CD14-positive monocyte (primary cell): Measurements from ENCODE around the gene CCDC68. TPM values are rescaled to one million over a fixed set of nuclear protein-coding genes. Genes with fewer than 3 reads are reported as not detected.
"Not testable (repeated sequence)": the region's sequence is repeated elsewhere in the genome, so short reads cannot be mapped to it uniquely, and the experiment has no call there.

Source experiments
- DNase-seq, 3 donors: peaks; one replicate each; pipeline ENCODE4 v3.0.0-alpha.2; 2011 to 2022
- H2AFZ ChIP-seq: 2 replicates; pipeline ENCODE4 v1.6.0; 2012; ENCODE audit warnings: mild to moderate bottlenecking, low read depth, low read length, inconsistent platforms; ENCODE audit not compliant: insufficient read depth, poor library complexity, severe bottlenecking
- H3K27ac ChIP-seq, 2 donors: 1 replicate in 1 of 2; 2 replicates in 1 of 2; pipeline ENCODE4 v1.5.1; 2012 to 2013; ENCODE audit warnings: low read length in 2 of 2, control low read depth in 1 of 2, inconsistent platforms in 1 of 2, low read depth in 1 of 2, mild to moderate bottlenecking in 1 of 2
- H3K27me3 ChIP-seq, 2 donors: one replicate each; pipeline versions ENCODE4 v1.6.0 to v1.6.1; 2011 to 2013; ENCODE audit warnings: low read length in 2 of 2; ENCODE audit not compliant: control insufficient read depth in 2 of 2, insufficient read depth in 2 of 2
- H3K36me3 ChIP-seq, 2 donors: replicated peaks in 1 of 2; 1 replicate in 1 of 2; 2 replicates in 1 of 2; pipeline versions ENCODE4 v1.5.1 to v1.6.1; 2012 to 2013; ENCODE audit warnings: low read length in 2 of 2, control low read depth in 1 of 2, inconsistent platforms in 1 of 2, mild to moderate bottlenecking in 1 of 2; ENCODE audit not compliant: insufficient read depth in 2 of 2, control insufficient read depth in 1 of 2
- H3K4me1 ChIP-seq, 2 donors: 1 replicate in 1 of 2; 2 replicates in 1 of 2; pipeline versions ENCODE4 v1.5.1 to v1.6.1; 2012 to 2013; ENCODE audit warnings: low read length in 2 of 2, control low read depth in 1 of 2, inconsistent platforms in 1 of 2, mild to moderate bottlenecking in 1 of 2, moderate library complexity in 1 of 2; ENCODE audit not compliant: insufficient read depth in 2 of 2, control insufficient read depth in 1 of 2
- H3K4me2 ChIP-seq: replicated peaks from 2 replicates; pipeline ENCODE3; 2012; ENCODE audit warnings: low read length, moderate library complexity, mild to moderate bottlenecking; ENCODE audit not compliant: poor library complexity, severe bottlenecking; ENCODE audit errors: extremely low read depth
- H3K4me3 ChIP-seq, 3 experiments: fragments of 200-600 bp in 1 of 3; sonication (generic) in 1 of 3; replicated peaks in 1 of 3; 1 replicate in 2 of 3; 2 replicates in 1 of 3; pipeline ENCODE4 v1.5.1; 2011 to 2013; ENCODE audit warnings: low read length in 3 of 3, mild to moderate bottlenecking in 3 of 3, control low read depth in 2 of 3, low read depth in 2 of 3, inconsistent platforms in 1 of 3, moderate library complexity in 1 of 3
- H3K79me2 ChIP-seq: 2 replicates; pipeline ENCODE4 v1.6.0; 2012; ENCODE audit warnings: mild to moderate bottlenecking, control low read depth, inconsistent platforms, low read length, moderate library complexity; ENCODE audit not compliant: insufficient read depth
- H3K9ac ChIP-seq: 2 replicates; pipeline ENCODE4 v1.6.0; 2017; ENCODE audit warnings: low read length, mild to moderate bottlenecking; ENCODE audit not compliant: insufficient read depth, poor library complexity, severe bottlenecking
- H3K9me3 ChIP-seq, 2 donors: replicated peaks in 1 of 2; 1 replicate in 1 of 2; 2 replicates in 1 of 2; pipeline versions ENCODE4 v1.5.1 to v1.6.1; 2012 to 2013; ENCODE audit warnings: low read length in 2 of 2, control low read depth in 1 of 2; ENCODE audit not compliant: control insufficient read depth in 1 of 2, insufficient read depth in 1 of 2
- H4K20me1 ChIP-seq: 2 replicates; pipeline ENCODE4 v1.6.0; 2012; ENCODE audit warnings: mild to moderate bottlenecking, low read length, control low read depth, moderate library complexity; ENCODE audit not compliant: insufficient read depth
- H3K27ac Mint-ChIP-seq, 7 donors: one replicate each; pipeline ENCODE4 v1.8.0; 2020; ENCODE audit warnings: mild to moderate bottlenecking in 7 of 7, mixed read lengths in 7 of 7, moderate library complexity in 6 of 7, inconsistent platforms in 2 of 7
- H3K27me3 Mint-ChIP-seq, 3 donors: one replicate each; pipeline ENCODE4 v1.8.0; 2021 to 2022; ENCODE audit warnings: low read depth in 3 of 3, mild to moderate bottlenecking in 3 of 3, mixed read lengths in 3 of 3, moderate library complexity in 3 of 3, inconsistent platforms in 1 of 3
- H3K36me3 Mint-ChIP-seq, 2 donors: one replicate each; pipeline ENCODE4 v1.8.0; 2020; ENCODE audit warnings: mixed read lengths in 2 of 2, inconsistent platforms in 1 of 2, mild to moderate bottlenecking in 1 of 2
- H3K4me1 Mint-ChIP-seq: one replicate; pipeline ENCODE4 v1.8.0; 2020; ENCODE audit warnings: mild to moderate bottlenecking, mixed read lengths
- H3K4me3 Mint-ChIP-seq, 2 donors: one replicate each; pipeline ENCODE4 v1.8.0; 2020; ENCODE audit warnings: mild to moderate bottlenecking in 2 of 2, mixed read lengths in 2 of 2, moderate library complexity in 1 of 2
- H3K9me3 Mint-ChIP-seq, 7 donors: one replicate each; pipeline ENCODE4 v1.8.0; 2020 to 2022; ENCODE audit warnings: mixed read lengths in 7 of 7, mild to moderate bottlenecking in 6 of 7, moderate library complexity in 6 of 7, inconsistent platforms in 2 of 7
- WGBS: methylation state at CpG from one replicate; pipeline ENCODE4 v1.1.5; 2013; ENCODE audit warnings: missing lambda C conversion rate; ENCODE audit not compliant: insufficient coverage; 5-methylcytosine and 5-hydroxymethylcytosine counted together
- intact Hi-C, 2 donors: fragments of 100-400 bp; cut with micrococcal nuclease; formaldehyde crosslinking; loops; one replicate each; pipeline versions ENCODE4 v1.15.0 to v1.15.1; 2023
- polyA plus RNA-seq, 3 donors: library from polyadenylated mRNA; depleted of rRNA in 1 of 3; unstranded in 2 of 3; stranded (reverse) in 1 of 3; fragments of 300-500 nt in 2 of 3; fragments of >200 nt in 1 of 3; fragmentation: Illumina TruSeq in 2 of 3; gene quantifications; 1 replicate in 2 of 3; 2 replicates in 1 of 3; pipeline ENCODE4 v1.2.3, GENCODE V29; 2012 to 2021
- TF ChIP-seq, protein P1 (sequence below): fragments of 200-600 bp; IDR thresholded peaks from one replicate; pipeline ENCODE4 v1.8.0; 2022; ENCODE audit warnings: antibody characterized with exemption, mild to moderate bottlenecking

The CCDC68 gene
- polyA plus RNA-seq, 3 donors: 0.09 to 0.15 TPM; not detected in 1

GRCh38 chr18:54856105-54856646, 103.1 kb downstream of the CCDC68 start:
- Histone ChIP-seq H3K4me2 (no peak overlapping the region), H3K9me3 (no peaks in the 10 kb centered on the region), H3K4me3 (no peak overlapping the region), H3K4me1 (peaks cover 6 to 14% of the 10 kb centered on the region in 2 donors), H2AFZ (no peak overlapping the region), H3K36me3 (no peaks in the 10 kb centered on the region), H4K20me1 (no peaks in the 10 kb centered on the region), H3K27me3 (no peaks in the 10 kb centered on the region), H3K27ac (no peak overlapping the region), H3K79me2 (no peaks in the 10 kb centered on the region), H3K9ac (no peak overlapping the region)
- no peak overlapping the region for H3K27ac Mint-ChIP-seq
- WGBS: 17% methylated on average over 2 of the region's 2 CpGs
- peaks cover 0 to 1% (median 0%) of the 10 kb centered on the region in 3 donors for H3K27me3 Mint-ChIP-seq
- intact Hi-C loops: no loop called here
- H3K36me3 Mint-ChIP-seq: no peaks in the 10 kb centered on the region
- TF ChIP-seq, protein P1, sequence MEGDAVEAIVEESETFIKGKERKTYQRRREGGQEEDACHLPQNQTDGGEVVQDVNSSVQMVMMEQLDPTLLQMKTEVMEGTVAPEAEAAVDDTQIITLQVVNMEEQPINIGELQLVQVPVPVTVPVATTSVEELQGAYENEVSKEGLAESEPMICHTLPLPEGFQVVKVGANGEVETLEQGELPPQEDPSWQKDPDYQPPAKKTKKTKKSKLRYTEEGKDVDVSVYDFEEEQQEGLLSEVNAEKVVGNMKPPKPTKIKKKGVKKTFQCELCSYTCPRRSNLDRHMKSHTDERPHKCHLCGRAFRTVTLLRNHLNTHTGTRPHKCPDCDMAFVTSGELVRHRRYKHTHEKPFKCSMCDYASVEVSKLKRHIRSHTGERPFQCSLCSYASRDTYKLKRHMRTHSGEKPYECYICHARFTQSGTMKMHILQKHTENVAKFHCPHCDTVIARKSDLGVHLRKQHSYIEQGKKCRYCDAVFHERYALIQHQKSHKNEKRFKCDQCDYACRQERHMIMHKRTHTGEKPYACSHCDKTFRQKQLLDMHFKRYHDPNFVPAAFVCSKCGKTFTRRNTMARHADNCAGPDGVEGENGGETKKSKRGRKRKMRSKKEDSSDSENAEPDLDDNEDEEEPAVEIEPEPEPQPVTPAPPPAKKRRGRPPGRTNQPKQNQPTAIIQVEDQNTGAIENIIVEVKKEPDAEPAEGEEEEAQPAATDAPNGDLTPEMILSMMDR: no peak
- no peaks in the 10 kb centered on the region for H3K9me3 Mint-ChIP-seq
- H3K4me1 Mint-ChIP-seq: peaks cover 28% of the 10 kb centered on the region
- DNase-seq: no peak
- H3K4me3 Mint-ChIP-seq: no peak overlapping the region

GRCh38 chr18:54855050-54855449, 104.2 kb downstream of the CCDC68 start:
- H3K36me3 ChIP-seq, H3K4me2 ChIP-seq, H4K20me1 ChIP-seq, intact Hi-C loops, H3K9ac ChIP-seq, H3K27me3 ChIP-seq, H3K9me3 ChIP-seq, H3K36me3 Mint-ChIP-seq, H3K79me2 ChIP-seq, H3K27ac ChIP-seq, H3K4me3 ChIP-seq, H3K9me3 Mint-ChIP-seq, H3K27me3 Mint-ChIP-seq, H3K4me3 Mint-ChIP-seq, DNase-seq, H3K27ac Mint-ChIP-seq, H2AFZ ChIP-seq: not testable (repeated sequence)
- peaks cover 6 to 14% of the 10 kb centered on the region in 2 donors for H3K4me1 ChIP-seq
- 92% methylated on average over 2 of the region's 3 CpGs for WGBS
- H3K4me1 Mint-ChIP-seq: peaks cover 28% of the 10 kb centered on the region
